Nephron progenitor cell (in vitro differentiated cells): Measurements from ENCODE around the gene CFAP74.

Source experiments
- DNase-seq: peaks from one replicate; pipeline ENCODE4 v3.0.0; 2021
- H3K27ac Mint-ChIP-seq: 2 replicates; pipeline ENCODE4 v1.8.0; 2021; ENCODE audit warnings: mild to moderate bottlenecking, moderate library complexity, mixed read lengths
- H3K27me3 Mint-ChIP-seq: 2 replicates; pipeline ENCODE4 v1.8.0; 2021; ENCODE audit warnings: mild to moderate bottlenecking, low read depth, mixed read lengths; ENCODE audit not compliant: poor library complexity
- H3K36me3 Mint-ChIP-seq: 2 replicates; pipeline ENCODE4 v1.8.0; 2021; ENCODE audit warnings: low read depth, mixed read lengths
- H3K4me1 Mint-ChIP-seq: 2 replicates; pipeline ENCODE4 v1.8.0; 2021; ENCODE audit warnings: mixed read lengths
- H3K4me3 Mint-ChIP-seq: 2 replicates; pipeline ENCODE4 v1.8.0; 2021; ENCODE audit warnings: mild to moderate bottlenecking, moderate library complexity, mixed read lengths
- H3K9me3 Mint-ChIP-seq: 2 replicates; pipeline ENCODE4 v1.8.0; 2021; ENCODE audit warnings: mild to moderate bottlenecking, moderate library complexity, mixed read lengths
- CTCF ChIP-seq: fragments of 200-600 bp; sonication (generic); IDR thresholded peaks from 2 replicates; pipeline ENCODE4 v1.5.0; 2021; ENCODE audit warnings: antibody characterized with exemption

CFAP74 gene

GRCh38 chr1:1918901-1919303, 84.7 kb downstream of the CFAP74 start, which contains the start of gene TMEM52:
TSS of gene TMEM52 (minus strand) at chr1:1919279. CDS start at chr1:1919265, 14 bp downstream.
- Mint-ChIP-seq H3K4me1 (peaks cover 33% of the 10 kb centered on the region), H3K9me3 (no peaks in the 10 kb centered on the region), H3K27ac (no peak within 1 kb of the TSS), H3K36me3 (no peaks in the 10 kb centered on the region), H3K27me3 (peaks cover 14% of the 10 kb centered on the region), H3K4me3 (peak within 1 kb of the TSS; percentile 66)
- DNase-seq = no peak
- TF ChIP-seq CTCF = no peak

GRCh38 chr1:1917995-1918900, 85.3 kb downstream of the CFAP74 start:
- Mint-ChIP-seq H3K27ac (no peak overlapping the region), H3K9me3 (no peaks in the 10 kb centered on the region), H3K27me3 (peaks cover 14% of the 10 kb centered on the region), H3K36me3 (no peaks in the 10 kb centered on the region), H3K4me3 (peak overlapping the region; percentile 66), H3K4me1 (peaks cover 38% of the 10 kb centered on the region)
- no peak for TF ChIP-seq CTCF
- no peak for DNase-seq

- Mint-ChIP-seq H3K4me1 (peaks cover 32% of the 10 kb centered on the region), H3K4me3 (peak overlapping the region; percentile 32), H3K9me3 (no peaks in the 10 kb centered on the region), H3K27ac (no peak overlapping the region), H3K36me3 (no peaks in the 10 kb centered on the region), H3K27me3 (peaks cover 14% of the 10 kb centered on the region)
- TF ChIP-seq CTCF = no peak
- DNase-seq = no peak
Observed at GRCh38 chr1:1917304-1917976, 86.1 kb downstream of the CFAP74 start.

GRCh38 chr1:1916851-1917251, 86.7 kb downstream of the CFAP74 start:
- Mint-ChIP-seq H3K4me3 (no peak overlapping the region), H3K9me3 (no peaks in the 10 kb centered on the region), H3K4me1 (peaks cover 32% of the 10 kb centered on the region), H3K27ac (no peak overlapping the region), H3K36me3 (no peaks in the 10 kb centered on the region), H3K27me3 (peaks cover 14% of the 10 kb centered on the region)
- no peak for TF ChIP-seq CTCF
- DNase-seq = no peak

GRCh38 chr1:1915911-1916840, 87.4 kb downstream of the CFAP74 start:
- Mint-ChIP-seq H3K9me3 (no peaks in the 10 kb centered on the region), H3K36me3 (no peaks in the 10 kb centered on the region), H3K27ac (no peak overlapping the region), H3K4me1 (peaks cover 39% of the 10 kb centered on the region), H3K27me3 (peaks cover 16% of the 10 kb centered on the region), H3K4me3 (no peak overlapping the region)
- TF ChIP-seq CTCF = no peak
- DNase-seq = no peak
